GM12891 (cell line): Measurements from ENCODE around the gene PYGO1.

Experiments
- POLR2A ChIP-seq: IDR thresholded peaks from 2 replicates; pipeline ENCODE4 v1.6.1; 2011; ENCODE audit warnings: low read depth, low read length, control low read depth
- POLR2AphosphoS5 ChIP-seq: IDR thresholded peaks from 2 replicates; pipeline ENCODE4 v1.6.1; 2011; ENCODE audit warnings: low read depth, low read length, control low read depth
- POU2F2 ChIP-seq: IDR thresholded peaks from 2 replicates; pipeline ENCODE4 v1.6.1; 2011; ENCODE audit warnings: low read depth, mild to moderate bottlenecking, control low read depth, low read length, moderate library complexity
- SPI1 ChIP-seq: IDR thresholded peaks from 2 replicates; pipeline ENCODE4 v1.6.1; 2011; ENCODE audit warnings: low read depth, low read length, control low read depth
- TAF1 ChIP-seq: IDR thresholded peaks from 2 replicates; pipeline ENCODE4 v1.6.1; 2011; ENCODE audit warnings: low read depth, low read length, control low read depth

GRCh38 chr15:55496716-55497115, 91.4 kb downstream of the PYGO1 start:
- no peak for TF ChIP-seq POLR2AphosphoS5
- TF ChIP-seq POLR2A: no peak
- no peak for TF ChIP-seq POU2F2
- no peak for TF ChIP-seq TAF1
- TF ChIP-seq SPI1: no peak
